SU-DHL-6 (cell line): Measurements from ENCODE around the gene XYLT1.

Source experiments
- H2AFZ ChIP-seq: fragments of 200-600 bp; sonication (generic); 2 replicates; pipeline ENCODE4 v1.6.1; 2014; ENCODE audit warnings: low read depth, mild to moderate bottlenecking, moderate library complexity, mixed read lengths, antibody characterized with exemption, low read length; ENCODE audit not compliant: severe bottlenecking
- H3F3A ChIP-seq: fragments of 200-600 bp; shearing (Covaris generic); 2 replicates; pipeline ENCODE4 v1.6.0; 2016; ENCODE audit warnings: antibody characterized with exemption, mild to moderate bottlenecking; ENCODE audit not compliant: insufficient read depth
- H3K27ac ChIP-seq: fragments of 200-600 bp; sonication (generic); 2 replicates; pipeline ENCODE4 v1.5.1; 2016; ENCODE audit warnings: low read depth, mild to moderate bottlenecking, low read length, moderate library complexity, mixed read lengths
- H3K27me3 ChIP-seq: fragments of 200-600 bp; sonication (generic), shearing (Covaris generic); 2 replicates; pipeline ENCODE4 v1.6.0; 2014; ENCODE audit warnings: mild to moderate bottlenecking, low read length
- H3K36me3 ChIP-seq: fragments of 200-600 bp; sonication (generic); 2 replicates; pipeline ENCODE4 v1.6.1; 2014; ENCODE audit warnings: mild to moderate bottlenecking, low read length, mixed read lengths
- H3K4me2 ChIP-seq: fragments of 300-600, 200-600 bp; shearing (Covaris generic), sonication (generic); 2 replicates; pipeline ENCODE4 v1.6.0; 2014; ENCODE audit warnings: low read length, low read depth, mild to moderate bottlenecking; ENCODE audit not compliant: poor library complexity, severe bottlenecking
- H3K4me3 ChIP-seq: fragments of 200-600 bp; sonication (generic); 2 replicates; pipeline ENCODE4 v1.5.1; 2014; ENCODE audit warnings: antibody characterized with exemption, low read length, mild to moderate bottlenecking, mixed read lengths; ENCODE audit not compliant: insufficient read depth, poor library complexity, severe bottlenecking
- H3K79me2 ChIP-seq: fragments of 200-600 bp; sonication (generic); 2 replicates; pipeline ENCODE4 v1.6.1; 2014; ENCODE audit warnings: mild to moderate bottlenecking, low read length, moderate library complexity; ENCODE audit not compliant: insufficient read depth
- H3K9ac ChIP-seq: fragments of 200-600 bp; sonication (generic); 2 replicates; pipeline ENCODE4 v1.7.0; 2014; ENCODE audit warnings: mild to moderate bottlenecking, low read length
- H3K9me2 ChIP-seq: fragments of 200-600 bp; sonication (generic); replicated peaks from 2 replicates; pipeline ENCODE4 v1.6.1; 2014; ENCODE audit warnings: low read length; ENCODE audit not compliant: insufficient read depth
- H3K9me3 ChIP-seq: fragments of 200-600 bp; sonication (generic); 2 replicates; pipeline ENCODE4 v1.6.1; 2014; ENCODE audit warnings: low read length, mixed read lengths; ENCODE audit not compliant: insufficient read depth
- H4K20me1 ChIP-seq: fragments of 200-600 bp; sonication (generic); 2 replicates; pipeline ENCODE4 v1.6.1; 2014; ENCODE audit warnings: low read depth, mild to moderate bottlenecking, antibody characterized with exemption, low read length, moderate library complexity, mixed read lengths
- CTCF ChIP-seq: fragments of 200-600 bp; sonication (generic); IDR thresholded peaks from one replicate; pipeline ENCODE4 v1.5.1; 2017; ENCODE audit warnings: antibody characterized with exemption, mild to moderate bottlenecking, low read length, moderate library complexity; ENCODE audit not compliant: insufficient read depth, poor library complexity, severe bottlenecking
- EZH2phosphoT487 ChIP-seq: fragments of 200-600 bp; sonication (generic), shearing (Covaris generic); conservative IDR thresholded peaks from 2 replicates; pipeline ENCODE4 v1.6.1; 2018; ENCODE audit warnings: mild to moderate bottlenecking, antibody characterized with exemption, low read length, moderate library complexity, mixed read lengths

The XYLT1 gene

GRCh38 chr16:17372386-17372785 lies 98.4 kb downstream of the XYLT1 start:
- H3K79me2 ChIP-seq = peaks cover 12% of the 10 kb centered on the region
- no peaks in the 10 kb centered on the region for H3K36me3 ChIP-seq
- H3K27me3 ChIP-seq = no peaks in the 10 kb centered on the region
- peaks cover 35% of the 10 kb centered on the region for H3F3A ChIP-seq
- H3K4me3 ChIP-seq = no peak overlapping the region
- no peak overlapping the region for H3K9ac ChIP-seq
- H3K9me2 ChIP-seq = no peaks in the 10 kb centered on the region
- H3K27ac ChIP-seq = peak overlapping the region; percentile 28; the same call in 1 of the 2 replicates
- H4K20me1 ChIP-seq = no peaks in the 10 kb centered on the region
- H3K4me2 ChIP-seq = no peak overlapping the region
- H3K9me3 ChIP-seq = no peaks in the 10 kb centered on the region
- H2AFZ ChIP-seq = no peak overlapping the region
- TF ChIP-seq CTCF (no peak), EZH2phosphoT487 (no peak)

GRCh38 chr16:17371299-17371698 lies 99.5 kb downstream of the XYLT1 start:
- Histone ChIP-seq H3K27ac (peak overlapping the region; percentile 94), H3F3A (peaks cover 35% of the 10 kb centered on the region), H3K27me3 (no peaks in the 10 kb centered on the region), H3K9me3 (no peaks in the 10 kb centered on the region), H3K9ac (peak overlapping the region; percentile 43), H2AFZ (no peak overlapping the region), H4K20me1 (no peaks in the 10 kb centered on the region), H3K4me2 (peak overlapping the region; percentile 65), H3K36me3 (no peaks in the 10 kb centered on the region), H3K79me2 (peaks cover 8% of the 10 kb centered on the region; the same call in 1 of the 2 replicates), H3K4me3 (no peak overlapping the region), H3K9me2 (no peaks in the 10 kb centered on the region)
- no peak for TF ChIP-seq EZH2phosphoT487
- TF ChIP-seq CTCF = no peak

- Histone ChIP-seq H3K27me3 (no peaks in the 10 kb centered on the region), H3F3A (peaks cover 35% of the 10 kb centered on the region), H3K4me3 (no peak overlapping the region), H3K9me3 (no peaks in the 10 kb centered on the region), H2AFZ (no peak overlapping the region), H3K27ac (peak overlapping the region; percentile 94), H3K9ac (peak overlapping the region; percentile 43), H3K4me2 (peak overlapping the region; percentile 65), H3K9me2 (no peaks in the 10 kb centered on the region), H3K36me3 (no peaks in the 10 kb centered on the region), H4K20me1 (no peaks in the 10 kb centered on the region), H3K79me2 (peaks cover 8% of the 10 kb centered on the region; the same call in 1 of the 2 replicates)
- no peak for TF ChIP-seq EZH2phosphoT487
- no peak for TF ChIP-seq CTCF
These were observed 100.0 kb downstream of the XYLT1 start for GRCh38 chr16:17370731-17371285.
